Chondrocyte (in vitro differentiated cells): Measurements from ENCODE around the gene PRXL2B. TPM values are rescaled to one million over a fixed set of nuclear protein-coding genes. Genes with fewer than 3 reads are reported as not detected.

Source experiments
- DNase-seq: peaks from one replicate; pipeline ENCODE4 v3.0.0; 2021; ENCODE audit warnings: mixed read lengths, low spot score
- H3K27ac Mint-ChIP-seq: one replicate; pipeline ENCODE4 v1.8.0; 2021; ENCODE audit warnings: mild to moderate bottlenecking, moderate library complexity, mixed read lengths; ENCODE audit not compliant: unreplicated experiment
- H3K27me3 Mint-ChIP-seq: 2 replicates; pipeline ENCODE4 v1.8.0; 2021; ENCODE audit warnings: low read depth, mixed read lengths
- H3K36me3 Mint-ChIP-seq: 2 replicates; pipeline ENCODE4 v1.8.0; 2021; ENCODE audit warnings: low read depth, mixed read lengths
- H3K4me1 Mint-ChIP-seq: 2 replicates; pipeline ENCODE4 v1.8.0; 2021; ENCODE audit warnings: low read depth, mild to moderate bottlenecking, mixed read lengths
- H3K4me3 Mint-ChIP-seq: one replicate; pipeline ENCODE4 v1.8.0; 2021; ENCODE audit warnings: mild to moderate bottlenecking, moderate library complexity, mixed read lengths; ENCODE audit not compliant: unreplicated experiment
- H3K9me3 Mint-ChIP-seq: 2 replicates; pipeline ENCODE4 v1.8.0; 2021; ENCODE audit warnings: low read depth, mixed read lengths
- total RNA-seq: library from RNA; stranded (reverse); gene quantifications from 3 replicates; pipeline ENCODE4 v1.2.1, GENCODE V29; 2021
- TF ChIP-seq, protein P1 (sequence below): fragments of 200-600 bp; sonication (generic); IDR thresholded peaks from 2 replicates; pipeline ENCODE4 v1.5.0; 2021; ENCODE audit warnings: antibody characterized with exemption, mild to moderate bottlenecking, moderate library complexity

PRXL2B gene
- total RNA-seq, 1 donor from 2014 or later = 25.6 TPM

DNA sequence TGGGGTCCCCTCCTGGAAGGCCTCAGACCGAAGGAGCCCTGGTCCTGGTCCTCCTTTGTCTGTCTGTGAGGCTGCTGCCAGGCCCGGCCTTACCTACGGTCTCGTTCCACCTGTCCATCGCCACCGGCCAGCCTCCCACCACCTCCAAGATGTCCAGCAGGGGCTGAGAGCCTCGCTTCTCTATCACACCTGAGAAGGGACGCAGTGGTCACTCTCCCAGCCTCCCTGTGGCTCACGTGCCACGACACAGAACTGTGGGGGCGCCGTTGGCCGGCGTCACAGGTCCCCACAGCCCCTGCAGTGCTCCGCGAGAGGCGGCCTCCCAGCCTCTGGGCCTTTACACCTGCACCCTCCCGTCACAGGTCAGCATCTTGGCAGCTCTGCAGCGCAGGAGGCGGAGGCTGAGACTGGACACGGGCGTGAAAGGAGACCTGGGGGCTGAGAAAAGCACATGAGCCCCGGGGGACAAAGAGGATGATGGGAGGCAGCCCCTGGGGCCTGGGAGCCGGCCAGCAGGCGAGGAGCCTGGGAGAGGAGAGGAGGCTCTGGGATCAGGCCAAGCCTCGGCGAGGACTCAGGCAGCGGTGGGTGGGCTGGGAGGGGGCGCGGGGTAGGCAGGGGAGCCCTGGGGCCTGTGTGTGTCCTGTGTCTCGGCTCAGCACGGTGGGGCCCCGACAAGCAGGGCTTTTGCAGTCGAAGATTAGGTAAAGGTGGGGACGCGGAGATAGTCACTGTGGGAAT is 20.5 kb downstream of the PRXL2B start:
- Mint-ChIP-seq H3K9me3 (no peaks in the 10 kb centered on the region), H3K27ac (no peak overlapping the region), H3K4me3 (no peak overlapping the region), H3K36me3 (peaks cover 3% of the 10 kb centered on the region), H3K27me3 (peaks cover 9% of the 10 kb centered on the region), H3K4me1 (peaks cover 7% of the 10 kb centered on the region)
- DNase-seq = no peak
- TF ChIP-seq, protein P1, sequence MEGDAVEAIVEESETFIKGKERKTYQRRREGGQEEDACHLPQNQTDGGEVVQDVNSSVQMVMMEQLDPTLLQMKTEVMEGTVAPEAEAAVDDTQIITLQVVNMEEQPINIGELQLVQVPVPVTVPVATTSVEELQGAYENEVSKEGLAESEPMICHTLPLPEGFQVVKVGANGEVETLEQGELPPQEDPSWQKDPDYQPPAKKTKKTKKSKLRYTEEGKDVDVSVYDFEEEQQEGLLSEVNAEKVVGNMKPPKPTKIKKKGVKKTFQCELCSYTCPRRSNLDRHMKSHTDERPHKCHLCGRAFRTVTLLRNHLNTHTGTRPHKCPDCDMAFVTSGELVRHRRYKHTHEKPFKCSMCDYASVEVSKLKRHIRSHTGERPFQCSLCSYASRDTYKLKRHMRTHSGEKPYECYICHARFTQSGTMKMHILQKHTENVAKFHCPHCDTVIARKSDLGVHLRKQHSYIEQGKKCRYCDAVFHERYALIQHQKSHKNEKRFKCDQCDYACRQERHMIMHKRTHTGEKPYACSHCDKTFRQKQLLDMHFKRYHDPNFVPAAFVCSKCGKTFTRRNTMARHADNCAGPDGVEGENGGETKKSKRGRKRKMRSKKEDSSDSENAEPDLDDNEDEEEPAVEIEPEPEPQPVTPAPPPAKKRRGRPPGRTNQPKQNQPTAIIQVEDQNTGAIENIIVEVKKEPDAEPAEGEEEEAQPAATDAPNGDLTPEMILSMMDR = no peak

DNA sequence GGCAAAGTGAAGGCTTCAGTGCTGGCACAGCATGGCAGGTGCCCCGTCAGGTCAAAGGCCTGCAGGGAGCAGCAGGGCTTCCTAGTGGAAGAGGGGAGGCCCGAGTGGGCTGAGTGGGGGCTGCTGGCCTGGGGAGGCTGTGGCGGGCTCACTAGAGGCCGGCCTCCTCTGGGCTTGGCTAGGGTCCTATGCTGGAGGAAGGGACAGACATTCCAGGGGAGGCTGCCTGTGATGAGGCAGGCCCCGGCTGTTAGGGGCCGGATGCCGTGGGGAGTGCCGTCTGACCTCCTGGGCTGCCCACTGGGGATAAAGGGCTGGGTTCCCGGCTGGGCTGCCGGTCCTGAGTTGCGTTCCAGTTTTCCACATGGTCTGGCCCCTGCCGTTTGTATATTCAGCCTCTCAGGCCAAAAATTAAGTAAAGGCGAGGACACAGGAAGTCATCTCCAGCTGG is 21.1 kb downstream of the PRXL2B start:
- Mint-ChIP-seq H3K27ac (no peak overlapping the region), H3K36me3 (no peaks in the 10 kb centered on the region), H3K4me3 (no peak overlapping the region), H3K4me1 (peaks cover 7% of the 10 kb centered on the region), H3K9me3 (no peaks in the 10 kb centered on the region), H3K27me3 (peaks cover 2% of the 10 kb centered on the region)
- TF ChIP-seq, protein P1 = no peak
- DNase-seq = no peak

DNA sequence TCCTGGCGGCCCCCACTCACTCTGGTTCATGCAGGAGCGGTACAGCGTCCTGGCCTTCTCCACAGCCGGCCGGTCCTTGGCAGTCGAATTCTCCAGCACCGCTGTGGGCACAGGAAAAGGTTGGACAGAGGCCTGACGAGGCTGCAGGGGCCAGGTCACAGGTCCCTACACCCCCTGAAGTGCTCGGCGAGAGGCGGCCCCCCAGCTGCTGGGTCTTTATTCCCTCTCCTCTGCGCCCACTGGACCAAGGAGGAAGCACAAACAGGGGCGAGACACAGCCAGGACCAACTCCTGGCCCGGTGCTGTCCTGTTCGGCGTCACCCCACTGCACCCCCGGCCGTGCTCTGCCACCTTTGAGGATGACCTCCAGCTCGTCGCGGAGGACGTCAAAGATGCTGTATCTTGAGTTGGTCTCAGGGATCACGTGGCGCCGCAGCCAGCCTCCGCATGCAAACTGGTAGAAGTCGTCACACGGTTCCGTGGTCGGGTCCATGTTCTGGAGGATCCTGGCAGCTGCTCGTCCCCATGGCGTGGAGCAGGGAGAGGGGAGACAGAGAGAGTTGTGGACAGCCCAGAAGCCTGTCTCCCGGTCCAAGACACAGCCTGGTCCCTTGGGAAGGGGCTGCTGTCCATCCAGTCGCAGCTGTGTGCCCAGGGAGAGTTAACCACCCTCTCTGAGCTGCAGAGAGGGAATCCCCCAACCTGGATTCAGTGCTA is 22.9 kb downstream of the PRXL2B start:
- H3K36me3 Mint-ChIP-seq = peaks cover 2% of the 10 kb centered on the region
- peaks cover 13% of the 10 kb centered on the region for H3K9me3 Mint-ChIP-seq
- peaks cover 7% of the 10 kb centered on the region for H3K4me1 Mint-ChIP-seq
- DNase-seq = peak; percentile 85
- peaks cover 2% of the 10 kb centered on the region for H3K27me3 Mint-ChIP-seq
- TF ChIP-seq, protein P1 = no peak
- H3K27ac Mint-ChIP-seq = peak overlapping the region; percentile 74
- no peak overlapping the region for H3K4me3 Mint-ChIP-seq

DNA sequence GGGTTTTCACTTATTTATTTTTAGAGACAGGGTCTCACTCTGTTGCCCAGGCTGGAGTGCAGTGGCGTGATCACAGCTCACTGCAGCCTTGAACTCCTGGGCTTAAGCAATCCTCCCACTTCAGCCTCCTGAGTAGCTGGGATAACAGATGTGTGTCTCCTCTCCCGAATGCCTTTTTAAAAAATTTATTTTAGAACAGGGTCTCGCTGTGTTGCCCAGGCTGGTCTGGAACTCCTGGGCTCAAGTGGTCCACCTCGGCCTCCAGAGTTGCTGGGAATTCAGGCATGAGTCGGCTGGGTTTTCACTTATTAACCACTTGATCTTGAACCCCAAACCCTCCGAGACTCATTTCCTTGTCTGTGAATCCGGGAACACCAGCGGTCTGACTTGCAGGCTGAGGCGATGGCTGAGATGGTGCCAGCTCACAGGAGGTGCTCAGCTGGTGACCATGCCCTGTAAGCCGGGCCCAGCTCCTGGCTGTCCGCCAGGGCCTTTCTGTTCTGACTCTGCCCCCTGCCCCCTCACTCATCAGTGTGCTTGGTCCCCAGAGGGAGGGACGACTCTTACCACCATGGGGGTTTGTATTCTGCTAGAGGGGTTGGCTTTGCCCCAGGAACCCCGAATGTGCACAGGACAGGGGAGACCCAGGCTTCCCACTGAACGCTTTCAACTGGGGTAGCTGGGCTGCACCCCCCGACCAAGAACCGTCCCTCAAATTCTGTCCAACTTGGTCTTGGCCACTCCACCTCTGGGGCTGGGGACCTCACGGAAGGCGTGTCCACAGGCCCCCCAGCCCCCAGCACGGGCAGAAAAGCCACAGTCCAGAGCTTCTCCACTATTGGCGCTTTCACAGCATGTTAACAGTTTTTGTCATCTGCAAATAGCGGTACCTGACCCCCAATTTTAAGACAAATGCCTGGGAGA is 23.7 kb downstream of the PRXL2B start:
- H3K4me3 Mint-ChIP-seq = no peak overlapping the region
- H3K9me3 Mint-ChIP-seq = peaks cover 17% of the 10 kb centered on the region
- peaks cover 2% of the 10 kb centered on the region for H3K27me3 Mint-ChIP-seq
- no peak for DNase-seq
- H3K36me3 Mint-ChIP-seq = peaks cover 2% of the 10 kb centered on the region
- no peak overlapping the region for H3K27ac Mint-ChIP-seq
- TF ChIP-seq, protein P1 = no peak
- peaks cover 7% of the 10 kb centered on the region for H3K4me1 Mint-ChIP-seq
